Memory B cell (primary cell): Measurements from ENCODE around the gene SLC34A3.

Experiments
- ATAC-seq: fragments of 150-1000 bp; cut with Tn5 transposase; 2 replicates; pipeline ENCODE4 v1.10.0; 2021; ENCODE audit warnings: low read depth, mild to moderate bottlenecking, moderate library complexity
- DNase-seq, 2 donors: peaks; one replicate each; pipeline ENCODE4 v3.0.0; 2022; ENCODE audit warnings: low spot score in 2 of 2
- H3K27ac Mint-ChIP-seq: one replicate; pipeline ENCODE4 v1.8.0; 2022; ENCODE audit warnings: mild to moderate bottlenecking, moderate library complexity, mixed read lengths
- H3K27me3 Mint-ChIP-seq: one replicate; pipeline ENCODE4 v1.8.0; 2022; ENCODE audit warnings: mixed read lengths
- H3K36me3 Mint-ChIP-seq: one replicate; pipeline ENCODE4 v1.8.0; 2022; ENCODE audit warnings: mild to moderate bottlenecking, mixed read lengths
- H3K4me1 Mint-ChIP-seq: one replicate; pipeline ENCODE4 v1.8.0; 2022; ENCODE audit warnings: mixed read lengths
- H3K4me3 Mint-ChIP-seq: one replicate; pipeline ENCODE4 v1.8.0; 2022; ENCODE audit warnings: mild to moderate bottlenecking, moderate library complexity, mixed read lengths
- H3K9me3 Mint-ChIP-seq: one replicate; pipeline ENCODE4 v1.8.0; 2022; ENCODE audit warnings: mixed read lengths

Gene SLC34A3

GRCh38 chr9:137279741-137280473 lies 49.2 kb downstream of the SLC34A3 start:
- no peak for ATAC-seq
- Mint-ChIP-seq H3K4me3 (peak overlapping the region; percentile 27), H3K36me3 (peaks cover 2% of the 10 kb centered on the region)

GRCh38 chr9:137280474-137281344 lies 50.0 kb downstream of the SLC34A3 start:
- H3K27ac Mint-ChIP-seq, result no peak overlapping the region
- no peaks in the 10 kb centered on the region for H3K9me3 Mint-ChIP-seq
- DNase-seq (no peak), ATAC-seq (peak; percentile 43)
- peaks cover 21% of the 10 kb centered on the region for H3K4me1 Mint-ChIP-seq
- no peak overlapping the region for H3K4me3 Mint-ChIP-seq
- peaks cover 4% of the 10 kb centered on the region for H3K36me3 Mint-ChIP-seq
- H3K27me3 Mint-ChIP-seq, result no peaks in the 10 kb centered on the region

More at GRCh38 chr9:137279741-137280473, 49.2 kb downstream of the SLC34A3 start:
- H3K9me3 Mint-ChIP-seq, result no peaks in the 10 kb centered on the region
- H3K4me1 Mint-ChIP-seq, result peaks cover 25% of the 10 kb centered on the region
- no peak for DNase-seq
- H3K27ac Mint-ChIP-seq, result no peak overlapping the region
- no peaks in the 10 kb centered on the region for H3K27me3 Mint-ChIP-seq

GRCh38 chr9:137281345-137282116 lies 50.8 kb downstream of the SLC34A3 start:
- H3K4me3 Mint-ChIP-seq, result no peak overlapping the region
- H3K36me3 Mint-ChIP-seq, result peaks cover 4% of the 10 kb centered on the region

More at GRCh38 chr9:137281345-137282116, 50.8 kb downstream of the SLC34A3 start:
- no peaks in the 10 kb centered on the region for H3K27me3 Mint-ChIP-seq
- DNase-seq (no peak), ATAC-seq (no peak)
- peak overlapping the region; percentile 94 for H3K27ac Mint-ChIP-seq
- H3K9me3 Mint-ChIP-seq, result no peaks in the 10 kb centered on the region
- H3K4me1 Mint-ChIP-seq, result peaks cover 20% of the 10 kb centered on the region
